Endothelial cell of hepatic sinusoid (primary cell): ENCODE measurements around the gene ODC1.

Experiments
- in situ Hi-C: cut with HindIII; loops from 2 replicates; pipeline ENCODE4 v1.10.0; 2017; ENCODE audit warnings: low sequenced_read_pairs

Gene ODC1

DNA sequence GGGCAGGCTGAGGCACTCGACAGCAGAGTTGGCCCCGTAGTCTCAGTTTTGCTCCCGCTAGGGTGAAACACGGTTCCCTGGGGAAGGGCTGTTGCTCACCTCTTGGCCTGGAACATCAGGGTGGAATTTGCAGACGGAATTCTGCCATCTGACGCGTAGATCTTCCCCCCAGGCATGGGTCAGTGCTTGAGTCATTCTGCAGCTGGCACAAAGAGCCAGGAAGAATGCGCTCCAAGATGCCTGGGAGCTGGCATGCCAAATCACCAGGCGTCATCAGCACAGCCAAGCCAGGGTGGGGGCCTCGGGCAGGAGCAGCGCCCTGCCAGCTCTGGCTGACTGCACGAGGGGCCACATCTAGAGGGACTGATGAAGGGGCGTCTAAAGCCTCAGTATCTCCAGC, 42.7 kb downstream of the ODC1 start:
- in situ Hi-C loops, result no loop called here

DNA sequence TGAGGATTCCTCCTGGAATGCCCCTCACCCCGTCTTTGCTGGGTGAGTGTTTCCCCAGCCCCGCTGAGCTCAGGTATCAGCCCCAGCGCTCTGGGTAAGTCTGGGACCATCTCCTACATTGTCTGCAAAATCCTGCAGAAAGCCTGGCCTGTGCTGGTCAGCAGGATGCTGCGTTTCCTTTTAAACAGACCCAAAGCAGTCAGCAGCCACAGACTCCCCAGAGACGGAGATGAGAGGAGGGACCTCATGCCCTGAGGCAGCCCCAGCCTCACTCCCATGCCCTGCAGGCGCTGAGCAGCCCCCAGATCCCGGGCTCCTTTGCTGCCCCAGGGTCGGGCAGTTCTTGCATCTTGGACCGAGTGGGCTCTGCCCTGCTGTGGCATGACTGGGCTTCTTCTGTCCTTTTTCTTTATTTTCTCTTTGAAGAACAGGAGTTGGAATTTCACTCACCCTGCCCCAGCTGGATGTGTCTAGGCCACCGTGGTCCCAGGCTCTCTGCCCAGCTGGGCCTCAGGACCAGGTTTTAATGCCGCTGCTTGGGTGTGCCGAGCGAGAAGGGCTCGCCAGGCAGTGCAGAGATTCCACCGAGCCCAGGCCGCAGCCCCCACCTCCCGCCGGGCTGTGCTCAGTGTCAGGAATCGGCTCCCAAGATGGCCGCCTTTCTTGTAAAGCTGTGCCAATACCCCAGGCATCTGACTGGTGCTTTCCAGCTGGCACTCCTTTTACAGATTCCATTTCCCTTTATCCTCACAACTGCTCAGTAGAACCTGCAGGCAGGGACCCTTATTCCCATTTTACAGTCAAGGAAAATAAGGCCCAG, 43.6 kb downstream of the ODC1 start:
- in situ Hi-C loops, result no loop called here

DNA sequence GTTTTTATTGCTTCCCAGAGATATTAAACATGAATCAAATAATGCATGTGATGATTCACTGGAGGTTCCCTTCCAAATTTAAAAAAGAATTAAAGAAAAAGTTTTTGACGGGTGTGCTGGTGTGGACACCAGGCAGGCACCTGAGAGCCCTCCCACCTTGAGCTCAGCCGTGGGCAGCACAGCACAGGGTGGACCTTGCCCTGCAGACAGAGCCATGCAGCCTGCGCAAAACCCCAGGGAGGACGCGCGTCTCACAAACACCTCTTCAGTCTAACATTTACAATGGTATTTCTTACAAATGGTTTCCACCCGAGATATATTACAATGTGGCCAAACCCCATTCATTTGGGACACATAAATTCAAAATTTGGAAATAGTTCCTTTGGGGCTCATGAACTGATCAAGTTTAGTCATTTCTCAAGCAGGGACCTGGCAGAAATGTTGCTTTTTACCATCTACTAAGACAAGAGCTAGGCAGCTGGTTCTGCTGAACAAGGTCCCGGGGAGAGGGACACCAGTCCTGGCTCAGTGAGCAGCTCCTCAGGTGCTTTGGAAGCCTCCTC, 45.4 kb downstream of the ODC1 start:
- in situ Hi-C loops, result no loop called here

DNA sequence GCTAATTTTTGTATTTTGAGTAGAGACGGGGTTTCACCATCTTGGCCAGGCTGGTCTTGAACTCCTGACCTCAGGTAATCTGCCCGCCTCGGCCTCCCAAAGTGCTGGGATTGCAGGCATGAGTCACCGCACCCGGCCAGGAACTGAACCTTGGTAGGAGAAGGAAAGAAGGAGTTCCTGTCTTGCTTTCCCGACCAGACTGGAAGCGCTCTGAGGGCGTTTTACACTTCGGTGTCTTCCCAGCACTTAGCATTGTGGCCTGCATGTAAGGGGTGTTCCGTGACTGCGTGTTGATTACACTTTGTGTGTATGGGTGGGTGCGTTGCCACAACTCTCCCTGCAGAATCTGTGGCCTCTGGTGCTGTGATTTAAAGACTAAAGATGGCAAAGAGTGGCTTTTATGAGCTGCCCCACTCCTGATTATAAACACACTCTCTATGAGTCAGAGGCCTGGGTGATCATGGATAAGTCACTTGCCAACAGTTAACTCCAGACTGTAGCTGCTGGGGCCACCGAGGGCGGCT, 46.0 kb downstream of the ODC1 start:
- in situ Hi-C loops, result no loop called here

DNA sequence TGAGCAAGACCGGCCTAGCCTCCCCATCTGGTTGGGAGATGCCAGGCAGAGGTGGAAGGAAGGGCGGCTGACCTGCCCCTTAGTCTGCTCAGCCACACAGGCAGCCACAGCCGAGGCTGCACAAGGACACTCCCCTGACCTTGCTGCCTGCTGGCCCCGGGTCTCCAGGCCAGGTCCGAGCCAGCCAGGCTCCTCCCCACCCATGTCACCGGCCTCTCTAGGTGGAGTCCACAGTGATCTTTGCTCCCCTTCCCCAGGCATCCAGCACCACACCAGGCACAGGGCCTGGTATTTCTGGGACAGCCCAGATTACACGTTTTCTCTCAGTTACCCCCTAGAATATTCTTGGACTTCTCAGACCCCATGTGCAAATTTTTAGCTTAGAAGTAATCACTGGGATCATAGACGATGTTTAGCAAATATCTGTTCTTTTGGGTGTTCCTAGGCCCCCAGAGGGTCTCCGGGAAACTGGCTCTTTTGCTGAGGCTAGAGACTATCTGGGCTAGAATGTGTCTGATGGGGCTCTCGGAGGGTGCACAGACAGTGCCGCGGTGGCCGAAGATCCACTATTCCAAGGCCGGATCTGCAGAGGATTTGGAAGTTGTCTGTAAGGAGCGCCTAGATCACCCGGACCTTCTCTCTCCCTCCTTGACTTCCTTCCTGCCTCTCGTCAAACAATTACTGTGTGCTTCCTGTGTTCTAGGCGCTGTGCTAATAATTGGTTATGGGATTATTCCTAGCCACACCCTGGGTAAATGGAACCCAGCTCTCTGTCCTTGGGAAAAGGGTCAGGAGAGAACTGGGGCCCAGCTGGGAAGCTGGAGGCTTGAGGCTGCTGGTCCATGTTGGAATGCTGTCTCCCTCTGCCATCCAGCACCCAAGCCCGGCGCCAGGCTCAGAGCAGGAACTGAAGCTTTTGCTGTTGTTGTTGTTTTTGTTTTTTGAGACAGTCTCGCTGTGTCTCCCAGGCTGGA, 46.9 kb downstream of the ODC1 start:
- in situ Hi-C loops, result no loop called here

DNA sequence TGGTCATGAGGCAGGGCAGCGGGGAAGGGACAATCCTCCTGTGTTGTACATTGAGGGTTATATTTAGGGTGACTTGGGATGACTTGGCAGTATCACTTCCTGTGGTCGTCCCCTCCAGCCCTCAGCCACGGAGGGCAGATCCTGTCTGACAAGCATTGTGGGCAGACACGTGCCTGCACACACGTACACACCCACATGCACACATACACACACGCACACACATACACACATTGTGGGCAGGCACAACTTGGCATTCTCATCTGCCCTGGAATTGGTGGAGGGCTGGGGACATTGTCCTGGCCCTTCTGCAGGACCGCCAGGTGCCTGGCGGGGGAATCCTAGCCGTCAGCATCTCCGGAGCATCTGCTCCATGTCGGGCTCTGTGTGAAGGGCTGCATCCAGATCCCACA, 47.6 kb downstream of the ODC1 start:
- in situ Hi-C loops, result no loop called here

DNA sequence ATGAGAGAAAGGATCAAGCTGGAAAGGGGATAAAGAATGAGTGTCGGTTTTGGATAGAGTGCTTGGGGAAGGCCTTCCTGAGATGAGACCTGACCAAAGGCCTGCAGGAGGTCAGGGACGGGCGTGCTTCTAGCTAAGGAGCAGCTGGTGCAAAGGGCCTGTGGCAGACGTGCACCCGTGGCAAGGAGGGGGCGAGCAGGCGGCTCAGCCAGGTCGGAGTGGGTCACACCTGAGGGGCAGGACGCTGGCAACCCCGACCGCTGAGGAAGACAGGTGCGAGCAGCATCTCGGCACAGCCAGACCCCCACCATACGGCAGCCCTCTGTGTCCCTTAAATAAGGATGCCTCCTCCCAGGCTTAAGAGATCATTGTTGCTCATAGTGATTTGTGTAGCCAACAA, 48.1 kb downstream of the ODC1 start:
- in situ Hi-C loops, result no loop called here

DNA sequence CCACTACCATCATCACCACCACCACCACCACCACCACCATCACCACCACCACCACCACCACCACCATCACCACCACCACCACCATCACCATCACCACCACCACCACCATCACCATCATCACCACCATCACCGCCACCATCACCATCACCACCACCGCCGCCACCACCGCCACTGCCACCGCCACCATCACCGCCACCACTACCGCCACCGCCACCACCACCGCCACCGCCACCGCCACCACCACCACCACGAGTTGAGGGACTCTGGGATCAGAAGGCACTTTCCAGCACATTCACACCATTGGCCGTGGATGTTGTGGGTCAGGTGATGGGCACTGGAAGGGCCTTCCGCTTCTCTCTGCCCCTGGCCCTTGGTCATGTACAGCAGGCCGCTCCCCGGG, 48.8 kb downstream of the ODC1 start:
- in situ Hi-C loops, result no loop called here

DNA sequence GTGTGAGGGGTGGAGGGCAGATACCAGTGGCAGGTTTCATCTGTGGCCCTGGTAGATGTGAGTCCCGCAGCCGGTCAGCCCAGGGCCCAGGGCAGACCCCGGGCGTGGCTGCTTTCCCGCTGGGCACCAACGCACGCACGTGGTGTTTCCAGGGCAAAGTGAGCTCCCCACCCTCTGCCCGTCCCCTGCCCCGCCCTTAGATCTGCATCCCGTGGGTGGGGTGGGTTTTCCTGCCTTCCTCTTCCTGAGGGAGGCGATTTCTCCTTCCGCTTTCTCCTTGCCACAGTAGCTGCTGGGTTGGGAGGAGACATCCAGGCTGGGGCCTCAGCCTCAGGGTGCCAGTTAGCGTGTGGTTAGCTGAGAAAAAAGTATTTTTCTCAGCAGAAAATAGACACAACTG, 49.6 kb downstream of the ODC1 start:
- in situ Hi-C loops, result no loop called here

DNA sequence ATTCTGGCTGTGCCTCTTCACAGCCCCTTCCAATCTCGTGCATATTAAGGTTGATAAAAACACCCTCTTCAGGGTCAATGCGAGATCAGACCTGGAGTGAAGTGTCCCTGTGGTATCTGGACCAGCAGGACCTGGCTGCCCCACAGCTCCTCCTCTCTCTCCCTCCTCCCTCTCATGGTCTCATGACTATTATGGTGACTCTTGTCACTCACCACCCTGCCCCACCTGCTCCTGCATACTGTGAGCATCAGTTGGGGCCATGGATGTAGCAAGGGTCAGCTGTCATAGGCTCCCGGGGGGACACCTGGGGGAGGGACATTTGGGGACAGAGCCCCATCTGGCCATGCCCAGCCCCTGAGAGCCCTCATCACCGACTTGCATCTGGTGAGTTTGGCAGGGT, 50.2 kb downstream of the ODC1 start:
- in situ Hi-C loops, result no loop called here

DNA sequence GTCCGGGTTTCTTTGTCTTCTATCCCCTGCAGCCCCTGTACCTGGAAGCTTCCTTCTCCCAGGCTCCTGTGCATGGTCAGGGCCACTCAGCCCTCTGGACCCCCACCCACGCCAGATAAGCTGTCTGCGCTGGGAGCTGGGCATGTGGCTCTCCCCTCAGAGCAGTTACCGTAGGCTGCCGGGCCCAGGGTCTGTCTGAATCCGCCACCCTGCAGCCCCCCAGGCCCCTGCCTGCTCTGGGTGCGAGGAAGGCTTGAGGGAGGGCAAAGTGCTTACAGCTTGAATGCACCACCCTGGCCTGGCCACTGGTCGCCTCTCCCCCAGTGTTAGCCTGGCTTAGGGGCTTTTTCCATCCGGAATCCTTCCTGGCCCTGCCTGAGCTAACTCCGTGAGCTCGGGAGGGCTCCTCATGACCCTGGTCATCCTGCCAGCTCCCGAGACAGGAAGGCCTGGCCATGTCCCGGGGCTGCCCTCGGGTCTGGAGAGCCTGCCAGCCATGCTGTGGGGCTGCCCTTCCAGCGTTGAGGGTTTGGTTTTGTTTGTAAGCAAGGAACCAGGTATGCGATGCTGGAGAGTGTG, 50.7 kb downstream of the ODC1 start:
- in situ Hi-C loops, result no loop called here

DNA sequence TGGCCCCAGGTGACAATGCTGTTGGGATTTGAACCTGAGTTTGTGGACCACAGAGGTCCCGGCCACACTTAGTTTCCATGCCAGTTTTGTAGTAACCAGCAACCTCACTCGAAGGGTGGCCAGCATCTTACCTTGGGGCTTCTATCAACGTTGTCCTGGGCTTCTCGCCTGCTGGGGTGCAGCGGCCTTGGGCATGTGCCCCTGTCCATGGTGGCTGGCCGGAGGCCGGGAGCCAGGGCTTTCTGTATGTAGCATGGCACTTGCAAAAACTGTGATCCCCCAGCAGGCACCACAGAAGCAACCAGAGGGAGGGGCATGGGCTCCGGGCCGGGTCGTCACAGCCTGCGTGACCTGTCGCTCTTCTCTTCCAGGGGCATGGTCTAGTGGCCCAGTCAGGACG, 51.7 kb downstream of the ODC1 start:
- in situ Hi-C loops, result no loop called here

DNA sequence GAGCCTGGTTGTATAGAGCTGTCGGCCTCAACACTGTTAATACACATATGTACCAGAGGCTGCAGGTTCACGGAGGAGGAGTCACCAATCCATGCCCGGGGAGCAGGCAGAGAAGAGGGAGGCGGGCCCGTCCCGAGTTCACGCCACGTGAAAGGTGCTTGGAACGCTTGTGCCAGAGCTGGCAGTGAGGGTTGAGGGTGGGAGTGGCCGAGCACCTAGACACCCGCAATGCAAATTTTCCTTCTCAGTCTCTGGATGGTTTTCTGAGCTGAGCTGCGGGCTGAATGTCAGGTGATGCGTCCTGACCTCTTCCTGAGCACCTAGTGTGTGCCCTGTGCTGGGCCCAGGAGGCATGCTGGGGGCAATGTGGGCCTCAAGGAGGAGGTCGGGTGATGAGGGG, 52.2 kb downstream of the ODC1 start:
- in situ Hi-C loops, result no loop called here

DNA sequence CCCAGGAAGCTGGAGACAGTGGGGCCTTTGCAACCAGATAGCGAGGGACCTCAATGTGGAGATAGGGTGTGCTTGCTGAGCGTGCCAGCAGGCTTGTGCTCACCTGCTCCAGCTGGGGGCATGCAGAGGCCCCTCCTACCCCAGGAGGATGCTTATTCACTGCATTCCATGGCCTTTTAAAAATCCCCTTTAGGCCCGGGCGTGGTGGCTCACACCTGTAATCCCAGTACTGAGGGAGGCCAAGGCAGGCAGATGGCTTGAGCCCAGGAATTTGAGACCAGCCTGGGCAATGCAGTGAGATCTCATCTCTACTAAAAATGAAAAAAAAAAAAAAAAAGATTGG, 54.5 kb downstream of the ODC1 start:
- in situ Hi-C loops, result loop anchor here (5.0 kb wide), 1 partner anchor 61 kb away; no protein-coding TSS in a partner anchor

DNA sequence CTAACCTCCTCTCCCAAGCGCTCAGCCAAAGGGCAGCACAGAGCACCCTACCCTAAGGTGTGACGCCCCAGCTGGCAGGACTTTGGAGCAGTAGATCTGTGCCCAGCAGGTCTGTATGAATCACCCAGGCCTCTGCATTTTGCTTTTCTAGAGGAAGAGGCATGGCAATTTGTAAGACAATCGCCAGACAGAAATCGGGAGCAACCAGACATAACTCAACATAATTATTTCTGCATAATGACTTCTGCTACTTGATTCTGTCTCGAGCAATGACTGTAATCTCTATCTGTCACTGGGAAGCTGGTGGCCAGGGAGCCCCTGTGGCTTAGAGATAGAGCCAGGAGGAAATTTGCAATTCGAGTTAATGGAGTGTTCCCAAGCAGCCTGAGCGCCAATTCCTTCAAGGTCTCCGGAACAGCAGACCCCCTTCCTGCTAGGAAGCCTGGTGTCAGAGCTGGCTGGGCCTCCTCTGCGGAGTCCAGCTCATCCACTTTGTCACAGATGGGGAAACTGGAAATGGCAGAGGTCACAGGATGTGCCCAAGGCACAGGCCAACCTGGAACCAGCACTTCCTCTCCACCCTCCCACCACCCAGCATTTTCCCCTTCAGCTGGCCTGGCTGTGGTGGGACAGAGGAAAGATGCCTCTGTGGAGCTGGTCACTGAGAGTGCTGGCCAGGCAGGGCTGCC, 55.0 kb downstream of the ODC1 start:
- in situ Hi-C loops, result loop anchor here (5.0 kb wide), 1 partner anchor 61 kb away; no protein-coding TSS in a partner anchor

DNA sequence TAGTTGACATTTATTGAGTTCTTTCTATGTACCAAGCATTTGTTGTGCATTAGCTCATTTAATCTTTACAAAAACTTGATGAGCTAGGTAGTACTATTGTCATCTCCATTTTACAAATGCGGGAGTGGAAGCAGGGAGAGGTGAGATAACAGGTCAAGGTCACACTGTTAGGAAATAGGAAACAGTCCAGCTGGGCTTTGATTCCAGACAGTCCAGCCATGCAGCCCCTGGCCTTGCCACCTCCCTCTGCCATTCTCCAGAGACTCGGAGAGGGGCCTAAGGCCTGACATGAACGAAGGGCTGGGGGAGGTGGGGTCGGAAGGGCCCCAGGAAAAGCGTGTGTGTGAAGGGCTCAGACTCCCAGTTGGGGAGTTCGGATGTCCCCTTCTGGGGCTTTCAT, 55.6 kb downstream of the ODC1 start:
- in situ Hi-C loops, result loop anchor here (5.0 kb wide), 1 partner anchor 60 kb away; no protein-coding TSS in a partner anchor

DNA sequence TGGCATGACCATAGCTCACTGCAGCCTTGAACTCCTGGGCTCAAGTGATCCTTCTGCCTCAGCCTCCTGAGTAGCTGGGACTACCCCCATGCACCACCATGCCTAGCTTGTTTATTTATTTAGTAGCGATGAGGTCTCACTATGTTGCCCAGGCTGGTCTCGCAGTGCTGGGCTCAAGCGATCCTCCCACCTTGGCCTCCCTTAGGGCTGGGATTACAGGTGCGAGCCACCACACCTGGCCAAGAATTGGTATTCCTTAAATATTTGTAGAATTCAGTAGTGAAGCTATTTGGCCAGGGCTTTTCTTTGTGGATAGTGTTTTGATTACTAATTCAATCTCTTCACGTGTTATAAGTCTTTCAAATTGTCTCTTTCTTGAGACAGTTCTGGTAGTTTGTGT, 56.0 kb downstream of the ODC1 start:
- in situ Hi-C loops, result loop anchor here (5.0 kb wide), 1 partner anchor 60 kb away; no protein-coding TSS in a partner anchor

DNA sequence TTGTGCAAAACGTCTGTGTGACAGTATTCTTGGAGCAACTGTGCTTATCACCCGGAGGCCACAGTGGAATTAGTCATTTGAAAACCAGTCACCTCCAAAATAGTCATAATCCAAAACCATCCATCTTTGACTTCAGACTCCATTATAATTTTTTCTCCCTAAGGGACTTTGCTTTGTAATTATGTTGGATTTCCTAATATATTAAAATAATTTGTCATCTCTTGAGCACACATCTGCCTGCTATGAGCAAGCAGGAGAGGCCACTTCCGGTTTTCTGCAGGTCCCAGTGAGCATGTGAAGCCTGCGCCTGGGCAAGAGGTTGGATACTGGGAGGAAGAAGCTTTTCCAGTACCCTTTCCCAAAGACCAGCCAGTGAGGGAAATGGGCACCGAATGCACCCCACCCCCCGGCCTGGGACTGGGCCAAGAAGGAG, 57.7 kb downstream of the ODC1 start:
- in situ Hi-C loops, result loop anchor here (5.0 kb wide), 1 partner anchor 58 kb away; no protein-coding TSS in a partner anchor
